ENCODE measurements around the gene SH3BP5L. TPM values are rescaled to one million over a fixed set of nuclear protein-coding genes. Genes with fewer than 3 reads are reported as not detected.
"Not testable (repeated sequence)": the region's sequence is repeated elsewhere in the genome, so short reads cannot be mapped to it uniquely, and the experiment has no call there.

Gene SH3BP5L
- total and polyA plus RNA-seq, 10 of the 15 experiments (the other 5 are each of a cell fraction or from before 2014, with no cell fraction given) = 1.1 to 22.8 (median 10.9) TPM

DNA sequence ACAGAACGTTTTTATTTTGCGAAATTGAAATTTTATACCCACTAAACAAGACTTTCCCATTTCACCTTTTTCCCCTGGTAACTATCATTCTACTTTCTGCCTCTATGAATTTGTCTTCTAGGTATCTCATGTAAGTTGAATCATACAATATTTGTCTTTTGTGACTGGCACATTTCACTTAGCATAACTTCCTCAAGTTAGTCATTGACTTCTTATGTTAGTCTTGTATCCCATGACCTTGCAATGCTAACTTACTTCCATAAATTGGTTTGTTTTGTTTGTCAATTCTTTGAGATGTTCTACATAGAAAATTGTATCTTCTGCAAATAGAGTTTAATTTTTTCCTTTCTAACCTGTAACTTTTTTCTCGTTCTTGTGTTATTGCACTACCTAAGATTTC, 26.9 kb downstream of the SH3BP5L start (continued):
- TF ChIP-seq, protein P1, sequence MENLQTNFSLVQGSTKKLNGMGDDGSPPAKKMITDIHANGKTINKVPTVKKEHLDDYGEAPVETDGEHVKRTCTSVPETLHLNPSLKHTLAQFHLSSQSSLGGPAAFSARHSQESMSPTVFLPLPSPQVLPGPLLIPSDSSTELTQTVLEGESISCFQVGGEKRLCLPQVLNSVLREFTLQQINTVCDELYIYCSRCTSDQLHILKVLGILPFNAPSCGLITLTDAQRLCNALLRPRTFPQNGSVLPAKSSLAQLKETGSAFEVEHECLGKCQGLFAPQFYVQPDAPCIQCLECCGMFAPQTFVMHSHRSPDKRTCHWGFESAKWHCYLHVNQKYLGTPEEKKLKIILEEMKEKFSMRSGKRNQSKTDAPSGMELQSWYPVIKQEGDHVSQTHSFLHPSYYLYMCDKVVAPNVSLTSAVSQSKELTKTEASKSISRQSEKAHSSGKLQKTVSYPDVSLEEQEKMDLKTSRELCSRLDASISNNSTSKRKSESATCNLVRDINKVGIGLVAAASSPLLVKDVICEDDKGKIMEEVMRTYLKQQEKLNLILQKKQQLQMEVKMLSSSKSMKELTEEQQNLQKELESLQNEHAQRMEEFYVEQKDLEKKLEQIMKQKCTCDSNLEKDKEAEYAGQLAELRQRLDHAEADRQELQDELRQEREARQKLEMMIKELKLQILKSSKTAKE (IDR thresholded peaks at IDR 0.05; ENCODE audit: low read depth, poor library complexity, severe bottlenecking) = no peak
- TF ChIP-seq CHD4 (IDR thresholded peaks at IDR 0.05) (no peak), NFXL1 (IDR thresholded peaks at IDR 0.05; ENCODE audit: borderline replicate concordance) (no peak), SMARCA5 (IDR thresholded peaks at IDR 0.05) (no peak)

DNA sequence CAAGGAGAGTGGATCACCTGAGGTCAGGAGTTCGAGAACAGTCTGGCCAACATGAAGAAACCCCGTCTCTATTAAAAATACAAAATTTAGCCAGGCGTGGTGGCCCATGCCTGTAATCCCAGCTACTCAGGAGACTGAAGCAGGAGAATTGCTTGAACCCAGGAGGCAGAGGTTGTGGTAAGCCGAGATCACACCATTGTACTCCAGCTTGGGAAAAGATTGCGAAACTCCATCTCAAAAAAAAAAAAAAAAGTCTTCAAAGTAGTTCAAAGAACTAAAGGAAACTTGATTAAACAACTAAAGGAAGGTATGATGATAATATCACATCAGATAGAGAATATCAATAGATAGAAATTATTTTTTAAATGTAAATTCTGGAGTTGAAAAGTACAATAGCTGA, 31.1 kb downstream of the SH3BP5L start:
- BruUV-seq (replicated peaks); H3K4me3 ChIP-seq; H3K27ac ChIP-seq (ENCODE audit: control insufficient read depth, insufficient read depth); H4K20me1 ChIP-seq (ENCODE audit: control insufficient read depth, insufficient read depth); DNase-seq (ENCODE audit: low read depth, low spot score); H3K9me3 ChIP-seq (replicated peaks; ENCODE audit: control insufficient read depth, insufficient read depth, low read length); H3K79me2 ChIP-seq (ENCODE audit: control insufficient read depth, insufficient read depth, low read length); FAIRE-seq; H2AFZ ChIP-seq (ENCODE audit: control insufficient read depth, low read depth, low read length); in situ Hi-C loops (cut with MboI); ATAC-seq; H3K4me2 ChIP-seq (ENCODE audit: control insufficient read depth, insufficient read depth); H3K27me3 ChIP-seq (replicated peaks in 1 of 2; ENCODE audit: control insufficient read depth in 2 of 2, insufficient read depth in 2 of 2, low read length in 1 of 2); H3K36me3 ChIP-seq (ENCODE audit: control insufficient read depth in 2 of 2, insufficient read depth in 2 of 2, low read length in 1 of 2); H3K9ac ChIP-seq (ENCODE audit: control insufficient read depth, insufficient read depth, low read length): not testable (repeated sequence)
- peaks cover 18% of the 10 kb centered on the region for H3K4me1 ChIP-seq (ENCODE audit: control insufficient read depth, insufficient read depth, low read length)
- 89% methylated on average over 5 of the region's 5 CpGs for WGBS (ENCODE audit: insufficient coverage, insufficient replicate concordance, low lambda C conversion rate, missing lambda C conversion rate)
- TF ChIP-seq, protein P2, sequence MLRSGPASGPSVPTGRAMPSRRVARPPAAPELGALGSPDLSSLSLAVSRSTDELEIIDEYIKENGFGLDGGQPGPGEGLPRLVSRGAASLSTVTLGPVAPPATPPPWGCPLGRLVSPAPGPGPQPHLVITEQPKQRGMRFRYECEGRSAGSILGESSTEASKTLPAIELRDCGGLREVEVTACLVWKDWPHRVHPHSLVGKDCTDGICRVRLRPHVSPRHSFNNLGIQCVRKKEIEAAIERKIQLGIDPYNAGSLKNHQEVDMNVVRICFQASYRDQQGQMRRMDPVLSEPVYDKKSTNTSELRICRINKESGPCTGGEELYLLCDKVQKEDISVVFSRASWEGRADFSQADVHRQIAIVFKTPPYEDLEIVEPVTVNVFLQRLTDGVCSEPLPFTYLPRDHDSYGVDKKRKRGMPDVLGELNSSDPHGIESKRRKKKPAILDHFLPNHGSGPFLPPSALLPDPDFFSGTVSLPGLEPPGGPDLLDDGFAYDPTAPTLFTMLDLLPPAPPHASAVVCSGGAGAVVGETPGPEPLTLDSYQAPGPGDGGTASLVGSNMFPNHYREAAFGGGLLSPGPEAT (IDR thresholded peaks at IDR 0.05; ENCODE audit: low read depth) = 0 out of 2 replicates have a peak, but pooled peaks have one; percentile 33
- SMC1A ChIA-PET (ENCODE audit: uncharacterized antibody, unreplicated experiment) = interaction anchor here (0.7 to 7.2 kb wide), 4 partner anchors 8 to 86 kb away, joined by 3 to 89 read pairs (median 6); no protein-coding TSS in a partner anchor
- POLR2A ChIA-PET = interaction anchor here (1.5 to 1.7 kb wide), 2 partner anchors 8 to 10 kb away, joined by 4 to 5 read pairs; no protein-coding TSS in a partner anchor
- CTCF ChIA-PET = interaction anchor here (0.9 to 1.6 kb wide), 3 partner anchors 11 to 98 kb away, joined by 3 to 16 read pairs (median 3); no protein-coding TSS in a partner anchor
- RAD21 ChIA-PET (ENCODE audit: unreplicated experiment) = interaction anchor here (4.6 kb wide), 1 partner anchor 11 kb away, joined by 43 read pairs; no protein-coding TSS in a partner anchor
- intact Hi-C loops (cut with micrococcal nuclease; ENCODE audit: unreplicated experiment) = loop anchor here (5.0 kb wide), 2 partner anchors 37 to 367 kb away; partner anchors contain the start of gene LYPD8
